LNCaP clone FGC (cell line): ENCODE results near the gene DCDC1.

Experiments
- DNase-seq: peaks from one replicate; pipeline ENCODE4 v3.0.0-alpha.2; 2011; ENCODE audit warnings: low read depth
- H3K4me3 ChIP-seq: 2 replicates; pipeline ENCODE4 v1.5.1; 2011; ENCODE audit warnings: mild to moderate bottlenecking, low read depth, low read length, control low read depth
- CTCF ChIP-seq: IDR thresholded peaks from 2 replicates; pipeline ENCODE4 v1.5.1; 2012; ENCODE audit warnings: mild to moderate bottlenecking; ENCODE audit not compliant: control insufficient read depth, insufficient read depth; ENCODE audit errors: extremely low read depth

DCDC1 gene

GRCh38 chr11:30825723-30826122, 543.8 kb downstream of the DCDC1 start:
- TF ChIP-seq CTCF, result no peak
- no peak for DNase-seq
- H3K4me3 ChIP-seq, result no peak overlapping the region

GRCh38 chr11:30823119-30823518, 546.4 kb downstream of the DCDC1 start:
- TF ChIP-seq CTCF, result no peak
- H3K4me3 ChIP-seq, result no peak overlapping the region
- no peak for DNase-seq

- H3K4me3 ChIP-seq, result no peak overlapping the region
- no peak for DNase-seq
- TF ChIP-seq CTCF, result no peak
Measured at GRCh38 chr11:30821438-30821965, 548.0 kb downstream of the DCDC1 start.

- no peak for DNase-seq
- TF ChIP-seq CTCF, result no peak
- no peak overlapping the region for H3K4me3 ChIP-seq
Measured at GRCh38 chr11:30818721-30819120, 550.8 kb downstream of the DCDC1 start.

- H3K4me3 ChIP-seq, result no peak overlapping the region
- DNase-seq, result no peak
- TF ChIP-seq CTCF, result no peak
Measured at GRCh38 chr11:30816959-30817880, 552.3 kb downstream of the DCDC1 start.

GRCh38 chr11:30815619-30816018, 553.9 kb downstream of the DCDC1 start:
- DNase-seq, result no peak
- TF ChIP-seq CTCF, result no peak
- H3K4me3 ChIP-seq, result no peak overlapping the region
